PC-9 (cell line): ENCODE results near the gene MAOA. TPM values are rescaled to one million over a fixed set of nuclear protein-coding genes. Genes with fewer than 3 reads are reported as not detected.

Source experiments
- BruUV-seq: library from RNA; stranded (reverse); fragments of 400-500 nt; replicated peaks from 2 replicates; lab custom pipeline; 2021; lab: Mats Ljungman, UMichigan
- CTCF ChIA-PET: fragments of 300-600 bp; sonication (Branson Sonifier 250); formaldehyde crosslinking; loops from one replicate; lab custom pipeline; 2022; ENCODE audit warnings: antibody characterized with exemption; lab: Charles Lee
- POLR2A ChIA-PET: fragments of 300-600 bp; sonication (Branson Sonifier 250); formaldehyde crosslinking; loops from one replicate; lab custom pipeline; 2022; ENCODE audit warnings: antibody characterized with exemption; ENCODE audit not compliant: unreplicated experiment; lab: Charles Lee
- DNase-seq, 2 experiments: peaks; one replicate each; pipeline versions ENCODE4 v3.0.0 to v3.0.0-alpha.2; 2015 to 2022; ENCODE audit warnings: mixed read lengths in 1 of 2
- H2AFZ ChIP-seq: fragments of 200-600 bp; sonication (generic); 2 replicates; pipeline ENCODE4 v1.8.1; 2017; ENCODE audit warnings: antibody characterized with exemption
- H3F3A ChIP-seq: fragments of 200-600 bp; sonication (generic); 2 replicates; pipeline ENCODE4 v1.8.1; 2017; ENCODE audit warnings: antibody characterized with exemption, mild to moderate bottlenecking, low read depth; ENCODE audit not compliant: insufficient read depth
- H3K27ac ChIP-seq: fragments of 200-600 bp; sonication (generic); 2 replicates; pipeline ENCODE4 v1.6.1; 2016; ENCODE audit warnings: mixed run types
- H3K27me3 ChIP-seq: fragments of 200-600 bp; sonication (generic); 2 replicates; pipeline ENCODE4 v1.6.1; 2016; ENCODE audit warnings: low read depth, mixed run types; ENCODE audit not compliant: insufficient read depth
- H3K36me3 ChIP-seq: fragments of 200-600 bp; sonication (generic); 2 replicates; pipeline ENCODE4 v1.6.1; 2016; ENCODE audit warnings: low read depth, mixed run types
- H3K4me1 ChIP-seq: fragments of 200-600 bp; sonication (generic); replicated peaks from 2 replicates; pipeline ENCODE4 v1.6.1; 2016; ENCODE audit warnings: mixed run types; ENCODE audit not compliant: insufficient read depth
- H3K4me2 ChIP-seq: fragments of 200-600 bp; sonication (generic); 2 replicates; pipeline ENCODE4 v1.6.1; 2017; ENCODE audit warnings: mixed run types
- H3K4me3 ChIP-seq: fragments of 200-600 bp; sonication (generic); 2 replicates; pipeline ENCODE4 v1.6.1; 2016; ENCODE audit warnings: mixed run types
- H3K79me2 ChIP-seq: fragments of 200-600 bp; sonication (generic); 2 replicates; pipeline ENCODE4 v1.6.1; 2017; ENCODE audit warnings: low read depth, mixed run types
- H3K9me2 ChIP-seq: fragments of 200-600 bp; sonication (generic); 2 replicates; pipeline ENCODE4 v1.8.1; 2017; ENCODE audit warnings: mild to moderate bottlenecking; ENCODE audit not compliant: insufficient read depth
- H3K9me3 ChIP-seq: fragments of 200-600 bp; sonication (generic); 2 replicates; pipeline ENCODE4 v1.8.1; 2016; ENCODE audit warnings: low read depth; ENCODE audit not compliant: insufficient read depth
- H4K20me1 ChIP-seq: fragments of 200-600 bp; sonication (generic); 2 replicates; pipeline ENCODE4 v1.8.1; 2017; ENCODE audit not compliant: insufficient read depth
- CTCF ChIP-seq: fragments of 200-600 bp; sonication (generic); conservative IDR thresholded peaks from 2 replicates; pipeline ENCODE4 v1.6.1; 2017; ENCODE audit warnings: mixed run types, antibody characterized with exemption, mild to moderate bottlenecking, moderate library complexity
- EZH2 ChIP-seq: fragments of 200-600 bp; sonication (generic); IDR thresholded peaks from 2 replicates; pipeline ENCODE4 v1.8.0; 2017; ENCODE audit warnings: antibody characterized with exemption, low read depth
- intact Hi-C: fragments of 100-400 bp; cut with micrococcal nuclease; formaldehyde crosslinking; loops from one replicate; pipeline ENCODE4 v1.10.0; 2022; ENCODE audit not compliant: unreplicated experiment
- total RNA-seq: library from RNA; stranded (reverse); gene quantifications from 2 replicates; pipeline ENCODE4 v1.2.3, GENCODE V29; 2021

Gene MAOA
- total RNA-seq, 1 experiment from 2014 or later = 5.0 TPM

DNA sequence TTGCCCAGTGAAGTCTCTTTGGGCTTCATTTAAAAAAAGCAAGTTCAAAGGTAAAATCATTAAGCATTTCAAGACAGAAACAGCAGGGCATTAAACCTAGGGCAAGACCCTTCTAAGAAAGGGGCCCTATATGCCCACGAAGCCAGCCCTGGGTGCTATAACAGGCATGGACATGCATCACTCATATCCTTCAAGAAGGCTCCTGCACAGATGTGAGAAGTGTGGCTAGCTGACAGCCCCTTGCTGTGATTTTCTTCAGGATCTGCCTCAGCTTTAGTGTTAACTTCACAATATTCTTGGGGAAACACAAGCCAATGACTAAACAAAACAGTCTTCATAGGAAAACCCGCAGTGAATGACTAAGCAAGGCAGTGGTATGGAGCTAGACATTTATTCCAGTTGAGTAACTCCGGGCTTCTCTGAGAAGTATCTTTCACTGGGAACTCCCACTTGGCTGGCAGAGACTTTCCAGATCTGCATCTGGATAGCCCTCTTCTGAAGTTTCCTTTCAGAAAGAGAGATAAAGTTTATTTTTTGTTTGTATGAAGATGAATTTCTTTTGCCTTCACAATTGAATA is 11.9 kb upstream of the MAOA start:
- Histone ChIP-seq H3K79me2 (no peaks in the 10 kb centered on the region), H3K27ac (peak overlapping the region; percentile 32; the same call in 1 of the 2 replicates), H3K9me2 (no peaks in the 10 kb centered on the region), H3K4me1 (peaks cover 8% of the 10 kb centered on the region; the same call in 1 of the 2 replicates), H3K4me2 (peak overlapping the region; percentile 24; the same call in 1 of the 2 replicates), H4K20me1 (no peaks in the 10 kb centered on the region), H3F3A (no peaks in the 10 kb centered on the region), H3K9me3 (no peaks in the 10 kb centered on the region), H3K4me3 (no peak overlapping the region), H2AFZ (no peak overlapping the region), H3K27me3 (no peaks in the 10 kb centered on the region), H3K36me3 (no peaks in the 10 kb centered on the region)
- BruUV-seq = no TSS peak
- intact Hi-C loops = no loop called here
- TF ChIP-seq CTCF (no peak), EZH2 (no peak)
- peak in 1 of 2 experiments; percentile 1 for DNase-seq
- ChIA-PET CTCF (no interaction called here), POLR2A (no interaction called here)

DNA sequence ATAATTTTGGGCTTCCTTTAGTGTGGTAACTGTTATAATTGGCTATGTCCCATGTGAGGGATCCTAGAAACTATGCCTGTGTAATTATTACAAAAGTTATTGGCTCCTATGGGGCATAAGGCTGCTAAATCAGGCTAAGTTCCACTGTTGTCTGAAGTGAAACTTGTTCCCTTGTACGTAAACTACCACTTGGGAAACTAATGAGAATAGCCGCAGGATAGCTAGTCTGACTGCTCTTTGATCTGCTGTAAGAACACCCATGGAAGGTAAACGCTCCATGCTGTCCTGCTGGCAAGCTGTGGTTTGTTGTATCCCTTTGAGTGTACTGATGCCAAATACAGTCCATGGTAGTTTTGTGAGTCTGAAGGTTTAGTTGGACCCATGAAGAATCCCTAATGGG is 9.3 kb upstream of the MAOA start:
- CTCF ChIA-PET = no interaction called here
- H3K4me1 ChIP-seq = peaks cover 8% of the 10 kb centered on the region; the same call in 1 of the 2 replicates
- intact Hi-C loops = no loop called here
- no TSS peak for BruUV-seq
- H4K20me1 ChIP-seq = no peaks in the 10 kb centered on the region
- no peak for DNase-seq
- TF ChIP-seq CTCF = no peak
- TF ChIP-seq EZH2 = no peak
- H3K9me2 ChIP-seq = no peaks in the 10 kb centered on the region
- H3F3A ChIP-seq = no peaks in the 10 kb centered on the region
- POLR2A ChIA-PET = no interaction called here
- no peak overlapping the region for H3K27ac ChIP-seq
- no peaks in the 10 kb centered on the region for H3K9me3 ChIP-seq
- no peak overlapping the region for H3K4me2 ChIP-seq
- no peaks in the 10 kb centered on the region for H3K27me3 ChIP-seq
- no peak overlapping the region for H2AFZ ChIP-seq
- no peaks in the 10 kb centered on the region for H3K36me3 ChIP-seq
- no peaks in the 10 kb centered on the region for H3K79me2 ChIP-seq
- H3K4me3 ChIP-seq = no peak overlapping the region

- Histone ChIP-seq H3K79me2 (no peaks in the 10 kb centered on the region), H3K36me3 (no peaks in the 10 kb centered on the region), H2AFZ (peak overlapping the region; percentile 58; the same call in 1 of the 2 replicates), H3F3A (no peaks in the 10 kb centered on the region), H3K4me1 (no peaks in the 10 kb centered on the region), H3K9me2 (no peaks in the 10 kb centered on the region), H4K20me1 (no peaks in the 10 kb centered on the region), H3K27ac (peak overlapping the region; percentile 80), H3K9me3 (no peaks in the 10 kb centered on the region), H3K4me2 (peak overlapping the region; percentile 75), H3K27me3 (no peaks in the 10 kb centered on the region), H3K4me3 (peak overlapping the region; percentile 56)
- POLR2A ChIA-PET = no interaction called here
- CTCF ChIA-PET = no interaction called here
- intact Hi-C loops = loop anchor here (10.0 kb wide), 2 partner anchors 90 to 100 kb away; no protein-coding TSS in a partner anchor
- TF ChIP-seq CTCF (no peak; the same call in 1 of the 2 replicates), EZH2 (no peak)
- BruUV-seq = no TSS peak
- DNase-seq = peak; percentile 71 to 79
These were observed 1.5 kb upstream of the MAOA start for GRCh38 chrX:43654431-43655150.
